DMS53 treated with DMSO at 0.1 percent for 48 hours (cell line): ENCODE results near the gene GPI.

Source experiments
- DNase-seq: peaks from one replicate; lab custom pipeline; 2025; ENCODE audit not compliant: unreplicated experiment; lab: John Stamatoyannopoulos, UW

The GPI gene

DNA sequence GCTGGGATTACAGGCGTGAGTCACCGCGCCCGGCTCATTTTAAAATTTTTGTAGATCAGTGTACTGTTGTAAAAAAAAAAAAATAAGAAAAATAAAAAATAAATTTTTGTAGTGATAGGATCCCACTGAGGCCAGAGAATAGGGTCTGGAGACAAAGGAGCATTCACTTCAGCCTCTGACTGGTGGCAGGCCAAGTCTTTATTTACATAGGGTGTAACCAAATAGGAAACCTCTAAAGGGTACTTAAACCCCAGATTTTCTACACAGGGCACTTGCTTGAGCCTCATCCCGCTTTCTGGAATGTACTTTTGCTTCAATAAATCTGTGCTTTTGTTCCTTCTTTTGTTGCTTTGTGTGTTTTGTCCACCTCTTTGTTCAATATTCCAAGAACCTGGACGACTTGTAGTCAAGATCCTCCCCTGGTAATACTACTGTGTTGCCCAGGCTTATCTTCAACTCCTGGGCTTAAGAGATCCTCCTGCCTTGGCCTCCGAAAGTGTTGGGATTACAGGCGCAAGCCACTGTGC is 37.1 kb downstream of the GPI start:
- DNase-seq = peak; percentile 26

DNA sequence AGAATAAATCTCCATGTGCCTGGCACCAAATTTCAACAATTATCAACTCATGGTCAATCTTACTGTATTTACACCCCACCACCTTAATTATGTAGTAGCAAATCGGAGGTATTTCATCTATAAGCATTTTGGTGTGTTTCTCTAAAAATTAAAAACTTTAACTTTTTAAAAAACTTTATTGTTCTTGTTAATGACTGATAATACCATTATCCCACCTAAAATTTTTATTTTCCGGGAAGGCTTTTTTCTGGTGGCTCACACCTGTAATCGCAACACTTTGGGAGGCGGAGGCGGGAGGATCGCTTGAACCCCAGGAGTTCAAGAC is 38.8 kb downstream of the GPI start:
- DNase-seq = no peak

DNA sequence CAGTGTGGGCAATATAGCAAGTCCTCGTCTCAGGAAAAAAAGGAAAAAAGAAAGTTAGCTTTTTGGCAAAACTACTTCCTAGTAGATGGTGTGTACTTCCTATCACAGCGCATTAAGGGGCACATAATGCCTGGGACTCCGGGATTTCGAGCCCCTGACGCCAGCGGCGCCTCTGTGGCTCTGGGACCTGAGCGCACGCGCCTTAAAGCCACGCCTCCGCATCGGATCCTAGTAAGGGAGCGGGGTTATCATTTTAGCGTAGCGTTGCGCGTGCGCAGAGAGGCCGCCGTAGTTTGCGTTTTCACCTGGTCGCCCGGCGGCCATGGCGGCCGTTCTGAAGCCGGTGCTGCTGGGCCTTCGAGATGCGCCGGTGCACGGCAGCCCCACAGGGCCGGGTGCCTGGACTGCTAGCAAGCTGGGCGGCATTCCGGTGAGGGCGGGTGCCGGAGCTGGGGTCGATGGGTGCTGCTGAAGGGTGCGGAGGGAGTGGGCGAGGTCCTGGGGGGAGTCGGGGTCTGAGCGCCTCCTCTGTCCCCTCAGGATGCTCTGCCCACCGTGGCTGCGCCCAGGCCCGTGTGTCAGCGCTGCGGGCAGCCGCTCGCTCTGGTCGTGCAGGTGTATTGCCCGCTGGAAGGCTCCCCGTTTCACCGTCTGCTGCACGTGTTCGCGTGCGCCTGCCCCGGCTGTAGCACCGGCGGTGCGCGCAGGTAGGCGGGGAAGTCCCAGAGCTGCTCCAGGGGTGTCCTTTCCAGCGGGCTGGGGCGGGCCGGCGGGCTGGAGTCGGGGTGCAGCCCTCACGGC is 39.3 kb downstream of the GPI start, which contains the start of gene PDCD2L:
TSS of gene PDCD2L (plus strand) at position 291 of the 801 bp plus-strand sequence. CDS start at position 323, 32 bp downstream.
- DNase-seq = peak; percentile 95

DNA sequence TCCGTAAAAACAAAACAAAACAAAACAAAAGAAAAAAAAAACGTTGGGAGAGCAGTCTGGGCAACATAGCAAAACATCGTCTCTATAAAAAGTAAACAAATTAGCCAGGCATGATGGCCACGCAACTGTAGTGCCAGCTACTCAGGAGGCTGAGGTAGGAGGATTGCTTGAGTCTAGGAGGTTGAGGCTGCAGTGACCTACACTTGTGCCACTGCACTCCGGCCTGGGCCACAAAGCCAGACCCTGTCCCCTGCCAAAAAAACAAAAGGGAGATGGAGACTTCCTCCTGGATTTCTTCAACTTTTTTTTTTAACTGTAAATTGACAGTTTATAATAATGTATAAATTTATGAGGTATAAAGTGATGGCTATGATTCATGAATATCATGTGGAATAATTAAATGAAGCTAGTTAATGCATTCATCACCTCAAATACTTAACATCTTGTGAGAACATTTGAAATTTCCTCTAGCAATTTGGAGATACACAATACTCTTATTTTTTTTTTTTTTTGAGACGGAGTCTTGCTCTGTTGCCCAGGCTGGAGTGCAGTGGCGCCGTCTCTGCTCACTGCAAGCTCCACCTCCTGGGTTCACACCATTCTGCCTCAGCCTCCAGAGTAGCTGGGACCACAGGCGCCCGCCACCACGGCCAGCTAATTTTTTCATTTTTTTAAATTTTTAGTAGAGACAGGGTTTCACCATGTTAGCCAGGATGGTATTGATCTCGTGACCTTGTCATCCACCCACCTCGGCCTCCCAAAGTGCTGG is 41.1 kb downstream of the GPI start:
- DNase-seq = no peak

DNA sequence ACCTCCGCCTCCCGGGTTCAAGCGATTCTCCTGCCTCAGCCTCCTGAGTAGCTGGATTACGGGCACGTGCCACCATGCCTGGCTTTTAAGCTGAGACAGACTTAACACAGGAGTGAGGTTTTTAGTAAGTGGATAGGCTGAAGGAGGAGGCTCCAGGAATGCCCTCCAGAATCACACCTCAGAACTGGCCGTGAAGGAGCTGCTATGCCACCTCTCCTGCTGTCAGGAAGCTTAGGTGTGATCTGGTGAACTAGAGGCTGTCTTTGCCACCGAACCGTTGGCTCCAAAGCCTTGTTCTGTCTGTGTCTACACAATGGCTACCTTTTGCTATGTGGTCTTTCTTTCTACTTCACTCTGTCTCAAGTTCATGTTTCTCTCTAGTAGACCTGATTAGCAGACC is 43.4 kb downstream of the GPI start:
- no peak for DNase-seq

DNA sequence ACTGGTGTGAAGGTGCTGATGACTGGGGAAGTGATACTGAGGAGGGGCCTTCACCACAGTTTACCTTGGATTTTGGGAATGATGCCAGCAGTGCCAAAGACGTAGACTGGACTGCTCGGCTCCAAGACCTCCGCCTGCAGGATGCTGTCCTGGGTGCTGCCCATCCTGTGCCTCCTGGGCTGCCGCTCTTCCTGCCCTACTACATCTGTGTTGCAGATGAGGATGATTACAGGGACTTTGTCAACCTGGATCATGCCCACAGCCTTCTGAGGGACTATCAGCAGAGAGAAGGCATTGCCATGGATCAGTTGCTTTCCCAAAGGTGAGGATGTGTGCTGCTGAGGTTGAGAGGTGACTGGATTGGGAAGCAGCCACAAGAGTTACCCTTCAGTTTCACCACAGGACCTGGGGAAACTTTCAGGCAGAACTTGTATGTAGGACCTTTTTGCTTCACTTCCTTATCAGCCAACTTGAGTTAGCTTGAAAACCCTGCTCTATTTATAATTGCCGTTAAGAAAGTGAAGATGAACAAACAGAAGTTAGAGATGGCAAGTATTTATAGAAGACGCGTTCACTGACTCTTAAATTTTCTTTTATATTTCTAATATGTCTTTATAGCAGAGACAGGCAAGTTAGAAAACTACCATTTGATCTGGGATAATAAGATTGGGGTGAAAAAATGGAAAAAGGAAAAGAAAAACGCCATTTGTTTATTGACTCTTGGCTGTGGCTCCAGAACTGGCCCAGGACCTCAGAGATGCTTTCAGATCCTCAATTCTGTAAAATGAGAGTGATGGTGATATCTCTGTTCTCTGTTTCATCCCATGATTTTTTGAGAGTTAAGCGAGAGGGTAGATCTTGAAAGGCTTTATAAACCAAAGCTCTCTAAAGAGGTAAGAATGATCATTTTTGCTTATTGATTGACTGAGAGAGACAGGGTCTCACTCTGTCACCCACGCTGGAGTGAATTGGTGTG is 44.5 kb downstream of the GPI start:
- no peak for DNase-seq

DNA sequence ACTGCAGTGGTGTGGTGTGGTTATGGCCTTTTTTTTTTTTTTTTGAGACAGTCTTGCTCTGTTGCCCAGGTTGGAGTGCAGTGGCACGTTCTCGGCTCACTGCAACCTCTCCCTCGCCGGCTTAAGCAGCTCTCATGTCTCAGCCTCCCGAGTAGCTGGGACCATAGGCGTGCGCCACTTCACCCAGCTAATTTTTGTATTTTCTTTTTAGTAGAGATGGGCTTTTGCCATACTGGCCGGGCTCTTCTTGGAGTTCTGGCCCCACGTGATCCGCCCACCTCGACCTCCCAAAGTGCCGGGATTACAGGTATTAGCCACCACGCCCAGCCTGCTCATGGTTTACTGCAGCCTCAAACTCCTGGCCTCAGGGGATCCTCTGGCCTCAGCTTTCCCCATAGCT is 46.2 kb downstream of the GPI start:
- no peak for DNase-seq

DNA sequence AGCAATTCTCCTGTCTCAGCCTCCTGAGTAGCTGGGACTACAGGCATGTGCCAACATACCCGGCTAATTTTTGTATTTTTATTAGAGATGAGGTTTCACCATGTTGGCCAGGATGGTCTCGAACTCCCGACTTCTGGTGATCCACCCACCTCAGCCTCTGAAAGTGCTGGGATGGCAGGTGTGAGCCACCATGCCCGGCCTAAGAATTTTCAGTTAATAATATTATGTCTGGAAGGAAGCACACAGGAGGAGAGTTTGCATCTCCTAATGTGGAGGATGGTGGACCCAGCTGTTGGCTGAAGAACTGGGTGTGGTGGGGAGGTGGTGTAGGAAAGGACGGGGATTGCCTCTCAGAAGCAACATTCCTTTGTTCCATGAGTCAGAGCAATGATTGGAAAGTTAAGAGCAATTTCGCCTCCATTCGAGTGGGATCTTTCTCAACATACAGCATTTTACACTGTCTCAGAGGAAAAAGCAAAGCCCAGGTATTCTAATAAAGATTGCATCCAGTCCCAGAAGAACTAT is 51.1 kb downstream of the GPI start:
- no peak for DNase-seq

DNA sequence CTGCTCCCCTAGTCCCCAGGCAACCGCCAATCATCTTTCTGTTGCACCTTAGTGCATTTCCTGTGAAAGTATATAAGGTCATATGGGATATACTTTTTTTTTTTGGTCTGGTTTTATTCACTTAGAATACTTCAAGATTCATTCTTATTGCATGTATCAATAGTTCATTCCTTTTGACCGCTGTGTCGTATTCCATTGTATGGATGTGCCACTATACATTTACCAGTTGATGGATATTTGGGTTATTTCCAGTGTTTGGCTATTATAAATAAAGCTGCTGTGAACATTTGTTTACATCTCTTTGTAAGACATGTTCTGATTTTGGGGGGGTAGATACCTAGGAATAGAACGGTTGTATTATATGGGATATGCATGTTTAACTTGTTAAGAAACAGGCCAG is 53.3 kb downstream of the GPI start:
- DNase-seq = no peak

DNA sequence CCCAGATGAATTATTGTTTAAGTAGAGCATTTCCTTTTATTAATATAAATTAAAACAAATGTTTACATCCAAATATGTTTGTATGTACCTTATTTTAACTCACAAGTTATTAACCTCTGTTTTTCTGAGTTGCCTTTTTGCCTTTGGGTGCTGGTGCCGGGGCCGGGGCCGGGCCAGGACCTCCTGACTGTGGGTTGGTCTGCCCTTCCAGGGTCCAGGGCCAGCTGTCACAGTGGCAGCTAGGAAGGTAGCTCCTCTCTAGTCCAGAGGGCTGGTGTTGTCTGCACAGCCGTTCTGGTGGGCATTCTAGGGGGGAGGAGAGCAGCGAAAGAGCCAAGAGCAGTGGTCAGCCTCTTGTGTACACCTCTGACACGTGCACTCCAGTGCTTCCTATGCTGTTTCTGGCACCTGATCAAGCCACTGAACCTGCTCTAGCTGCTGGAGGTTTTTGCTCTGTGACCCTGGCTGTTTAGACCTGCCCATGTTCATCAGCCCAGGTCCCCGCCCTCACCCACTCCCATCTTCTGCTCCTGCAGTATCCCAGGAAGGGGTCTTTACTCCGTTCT is 61.2 kb downstream of the GPI start:
- no peak for DNase-seq

DNA sequence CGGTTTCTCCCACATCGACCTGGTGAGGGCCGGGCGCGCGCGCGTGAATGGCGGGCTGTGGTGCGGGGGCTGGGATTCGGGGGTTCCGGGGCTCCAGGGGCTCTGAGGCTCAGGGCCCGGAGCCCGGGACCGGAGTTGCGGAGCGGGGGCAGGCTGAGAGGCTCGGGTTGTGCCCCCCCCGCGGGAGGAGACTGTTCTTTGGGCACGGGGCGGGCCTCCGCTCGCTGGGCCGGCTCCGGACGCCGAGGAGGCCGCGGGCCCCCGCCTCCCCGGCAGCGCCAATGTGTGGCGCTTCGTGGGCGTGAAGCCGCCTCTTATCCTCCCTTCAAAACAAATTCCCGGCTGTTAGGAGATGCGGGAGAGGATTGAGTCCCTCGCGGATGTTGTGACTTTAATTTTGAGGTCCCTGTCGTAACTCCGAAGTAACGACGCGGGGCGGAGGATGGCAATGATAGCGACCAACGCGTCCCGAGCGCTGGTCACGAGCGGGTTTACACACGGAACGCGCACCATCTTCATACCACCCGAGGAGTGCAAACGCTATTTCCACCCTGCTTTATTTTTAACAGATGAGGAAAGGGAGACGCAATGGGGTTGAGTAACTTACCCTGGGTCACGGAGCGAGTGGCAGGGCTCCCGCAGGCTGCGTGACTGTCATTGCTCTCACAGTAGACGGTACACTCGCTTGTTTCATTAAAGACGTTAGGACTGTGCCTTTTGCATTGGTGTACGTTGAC is 63.7 kb downstream of the GPI start:
- peak; percentile 10 for DNase-seq

DNA sequence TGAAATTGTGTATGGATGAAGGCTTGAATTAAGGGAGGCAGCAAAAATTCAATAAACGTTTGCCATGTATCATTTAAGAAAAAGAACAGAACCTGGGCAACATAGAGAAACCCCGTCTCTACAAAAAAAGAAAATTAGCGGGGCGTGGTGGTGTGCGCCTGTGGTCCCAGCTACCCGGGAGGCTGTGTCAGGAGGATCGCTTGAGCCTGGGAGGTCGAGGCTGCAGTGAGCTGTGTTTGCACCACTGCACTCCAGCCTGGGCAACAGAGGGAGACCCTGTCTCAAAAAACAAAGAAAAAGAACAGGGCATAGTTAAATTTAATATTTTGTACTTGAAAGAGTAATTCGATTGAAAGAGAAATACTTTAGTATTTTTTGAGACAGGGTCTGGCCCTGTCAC is 64.6 kb downstream of the GPI start:
- DNase-seq = no peak

DNA sequence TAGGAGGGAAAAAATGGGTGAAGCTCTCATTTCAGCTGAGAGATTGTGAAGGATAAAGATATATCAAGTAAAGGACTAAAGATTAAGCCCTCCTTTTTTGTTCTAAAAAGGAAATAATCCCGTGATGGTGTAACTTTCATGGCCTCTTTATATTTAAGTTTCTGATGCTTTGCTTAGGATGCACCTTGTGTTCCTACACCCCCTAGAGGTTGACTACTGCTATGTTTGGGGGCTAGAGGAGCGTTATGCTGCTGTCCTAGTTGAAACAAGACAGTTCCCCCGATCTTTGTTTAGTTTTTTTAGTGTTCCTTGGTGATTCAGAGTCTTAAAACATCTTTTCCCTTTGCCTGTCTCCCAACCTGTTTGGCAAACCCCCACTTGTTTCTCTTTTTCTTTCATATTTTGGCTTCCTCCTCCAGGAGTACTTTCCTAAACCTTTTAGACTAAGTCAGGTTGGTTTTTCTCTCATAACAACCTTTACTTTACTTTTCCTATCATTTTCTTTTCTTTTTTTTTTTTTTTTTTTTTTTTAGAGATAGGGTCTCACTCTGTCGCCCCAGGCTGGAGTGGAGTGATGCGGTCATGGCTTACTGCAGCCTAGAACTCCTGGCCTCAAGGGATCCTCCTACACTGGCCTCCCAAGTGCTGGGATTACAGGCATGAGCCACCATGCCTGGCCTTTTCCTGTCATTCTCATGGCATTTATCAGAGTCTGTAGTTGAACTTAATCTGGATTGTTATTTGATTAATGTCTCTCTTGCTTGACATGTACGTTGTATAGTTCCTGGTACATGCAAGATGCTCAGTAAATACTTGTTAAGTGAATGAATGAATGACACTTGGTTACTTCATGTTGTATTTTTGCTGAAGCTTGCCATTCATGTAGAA is 66.0 kb downstream of the GPI start:
- no peak for DNase-seq

DNA sequence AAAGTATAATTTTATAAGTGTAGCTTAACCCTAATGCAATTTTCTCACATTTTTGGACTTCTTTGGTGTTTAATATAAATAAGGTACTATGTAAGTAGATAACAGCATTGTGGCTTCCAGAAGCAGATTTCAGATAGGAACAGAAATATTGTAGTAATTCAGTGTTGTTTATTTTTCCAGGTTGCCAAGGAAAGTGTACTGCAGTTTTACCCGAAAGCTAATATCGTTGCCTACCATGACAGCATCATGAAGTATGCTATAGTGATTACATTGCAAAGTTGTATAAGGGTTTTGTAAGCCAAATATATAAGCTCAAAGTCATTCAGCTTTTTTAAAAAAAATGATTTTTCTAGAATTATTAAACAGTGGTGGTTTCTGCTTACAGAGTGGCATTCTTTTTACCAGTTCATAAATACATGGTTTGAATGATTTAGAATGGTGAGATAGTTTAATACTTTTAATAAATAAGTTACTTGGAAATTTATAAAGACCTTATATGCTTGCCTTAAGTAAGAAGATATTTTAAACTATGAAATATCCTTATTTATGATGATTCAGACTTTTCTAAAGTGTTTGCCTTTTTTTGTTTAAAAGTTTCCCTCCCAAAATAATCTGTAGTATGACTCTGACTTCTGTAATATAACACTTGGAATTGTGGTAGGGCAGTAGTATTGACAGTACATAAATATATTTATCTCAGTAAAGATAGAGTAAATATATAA is 66.8 kb downstream of the GPI start:
- DNase-seq = no peak

DNA sequence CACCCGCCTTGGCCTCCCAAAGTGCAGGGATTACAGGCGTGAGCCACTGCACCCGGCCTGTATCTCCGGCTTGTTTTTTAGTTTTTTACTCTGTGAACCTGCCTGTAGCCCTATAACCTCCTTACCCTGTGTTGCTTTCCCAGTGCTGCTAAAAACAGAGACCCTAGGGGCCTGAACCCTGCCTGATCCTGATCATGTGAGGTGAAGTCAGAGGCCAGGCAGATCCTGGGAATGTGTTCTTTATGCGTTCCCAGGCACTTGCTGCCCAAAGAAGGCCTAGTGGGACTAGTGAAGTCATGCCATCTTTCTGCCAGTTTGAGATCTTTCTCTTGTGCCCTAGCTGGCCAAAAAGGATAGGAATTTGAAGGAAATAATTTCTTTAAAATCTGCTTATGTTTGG is 67.8 kb downstream of the GPI start:
- DNase-seq = no peak

DNA sequence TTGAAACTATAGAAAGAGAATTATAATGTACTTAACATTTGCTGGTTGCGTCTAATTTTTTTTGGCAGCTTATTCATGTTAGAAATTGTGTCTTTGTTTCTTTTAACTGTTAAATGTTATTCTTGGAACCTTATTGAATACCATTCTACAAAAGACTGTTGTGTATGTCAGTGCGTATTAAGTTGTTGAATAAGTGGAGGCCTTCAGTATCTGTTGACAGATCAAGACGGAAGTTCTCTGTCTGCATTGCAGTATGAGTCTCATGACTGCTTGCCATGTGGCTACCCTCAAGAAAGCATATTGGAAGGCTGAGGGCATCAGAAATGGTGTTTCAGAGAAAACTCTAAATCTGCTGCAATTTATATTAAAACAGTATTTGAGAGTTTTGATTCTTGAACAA is 71.7 kb downstream of the GPI start:
- no peak for DNase-seq

DNA sequence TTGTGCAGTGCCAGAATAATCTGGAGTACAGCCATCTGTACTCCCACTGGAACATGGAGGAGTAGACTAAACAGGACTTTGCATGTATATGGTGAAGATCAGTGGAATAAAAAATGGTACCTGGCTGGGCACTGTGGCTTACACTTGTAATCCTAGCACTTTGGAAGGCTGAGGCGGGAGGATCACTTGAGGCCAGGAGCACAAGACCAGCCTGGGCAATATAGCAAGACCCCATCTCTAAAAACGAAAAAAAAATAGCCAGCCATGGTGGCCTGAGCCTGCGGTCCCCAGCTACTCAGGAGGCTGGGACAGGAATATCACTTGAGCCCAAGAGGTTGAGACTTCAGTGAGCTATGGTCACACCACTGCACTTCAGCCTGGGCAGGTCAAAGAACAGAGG is 83.2 kb downstream of the GPI start:
- DNase-seq = no peak
